HuH-7.5 (cell line): ENCODE measurements around the gene SLC44A4.
"Not testable (repeated sequence)": the region's sequence is repeated elsewhere in the genome, so short reads cannot be mapped to it uniquely, and the experiment has no call there.

Source experiments
- DNase-seq: peaks from one replicate; pipeline ENCODE4 v3.0.0; 2011; ENCODE audit warnings: low spot score

The SLC44A4 gene

GRCh38 chr6:31858707-31859106, 20.1 kb downstream of the SLC44A4 start:
- no peak for DNase-seq

GRCh38 chr6:31857774-31858173, 21.0 kb downstream of the SLC44A4 start:
- DNase-seq, result not testable (repeated sequence)

GRCh38 chr6:31851980-31852718, 26.6 kb downstream of the SLC44A4 start:
- not testable (repeated sequence) for DNase-seq

- no peak for DNase-seq
Measured at GRCh38 chr6:31851485-31851832, 27.3 kb downstream of the SLC44A4 start.

- no peak for DNase-seq
Measured at GRCh38 chr6:31850765-31851484, 27.9 kb downstream of the SLC44A4 start.

- no peak for DNase-seq
Measured at GRCh38 chr6:31847276-31847978, 31.4 kb downstream of the SLC44A4 start.

- no peak for DNase-seq
Measured at GRCh38 chr6:31844507-31844906, 34.3 kb downstream of the SLC44A4 start.

- no peak for DNase-seq
Measured at GRCh38 chr6:31842053-31842452, 36.7 kb downstream of the SLC44A4 start.

GRCh38 chr6:31839779-31840126, 39.0 kb downstream of the SLC44A4 start:
- DNase-seq, result not testable (repeated sequence)

GRCh38 chr6:31838968-31839367, 39.8 kb downstream of the SLC44A4 start:
- DNase-seq, result no peak

- not testable (repeated sequence) for DNase-seq
Measured at GRCh38 chr6:31838114-31838553, 40.7 kb downstream of the SLC44A4 start.

GRCh38 chr6:31837369-31838113, 41.3 kb downstream of the SLC44A4 start:
- DNase-seq, result no peak

GRCh38 chr6:31836474-31837368, 42.1 kb downstream of the SLC44A4 start:
- no peak for DNase-seq

GRCh38 chr6:31836047-31836473, 42.7 kb downstream of the SLC44A4 start:
- no peak for DNase-seq

GRCh38 chr6:31834367-31835250, 44.2 kb downstream of the SLC44A4 start:
- peak; percentile 75 for DNase-seq

- no peak for DNase-seq
Measured at GRCh38 chr6:31831350-31832215, 47.2 kb downstream of the SLC44A4 start.

- DNase-seq, result no peak
Measured at GRCh38 chr6:31830886-31831335, 47.9 kb downstream of the SLC44A4 start.

- no peak for DNase-seq
Measured at GRCh38 chr6:31829633-31830283, 49.0 kb downstream of the SLC44A4 start.
